ENCODE measurements around the gene PLEKHH2.

Gene PLEKHH2

GRCh38 chr2:43766006-43766405, 128.9 kb downstream of the PLEKHH2 start:
- peaks cover 10 to 27% of the 10 kb centered on the region in 2 donors for H3K27me3 Mint-ChIP-seq
- no peaks in the 10 kb centered on the region for H3K9me3 Mint-ChIP-seq
- H3K27ac Mint-ChIP-seq: no peak overlapping the region
- no peak for ATAC-seq (replicated peaks)
- no peak overlapping the region for H3K4me3 Mint-ChIP-seq
- no peaks in the 10 kb centered on the region for H3K36me3 Mint-ChIP-seq (ENCODE audit: insufficient read depth)
- H3K4me1 Mint-ChIP-seq (ENCODE audit: low read depth in 2 of 2): peaks cover 0 to 2% of the 10 kb centered on the region in 2 donors
- no peak for DNase-seq

GRCh38 chr2:43773876-43774613, 137.0 kb downstream of the PLEKHH2 start, which contains the start of gene DYNC2LI1:
Gene DYNC2LI1, plus strand, starts transcription at chr2:43774039. Its CDS starts 100 bp downstream, at chr2:43774139.
- DNase-seq (peak; percentile 52 to 55 (median 54)), ATAC-seq (replicated peaks) (peak; percentile 99)
- peaks cover 6 to 20% of the 10 kb centered on the region in 2 donors for H3K27me3 Mint-ChIP-seq
- H3K27ac Mint-ChIP-seq: peak within 1 kb of the TSS; percentile 92 to 93
- peak within 1 kb of the TSS; percentile 96 to 99 for H3K4me3 Mint-ChIP-seq
- H3K4me1 Mint-ChIP-seq (ENCODE audit: low read depth in 2 of 2): peaks cover 10 to 11% of the 10 kb centered on the region in 2 donors
- no peaks in the 10 kb centered on the region for H3K36me3 Mint-ChIP-seq (ENCODE audit: insufficient read depth)
- H3K9me3 Mint-ChIP-seq: no peaks in the 10 kb centered on the region

- ATAC-seq (replicated peaks): no peak
- H3K9me3 Mint-ChIP-seq: no peaks in the 10 kb centered on the region
- peaks cover 6 to 15% of the 10 kb centered on the region in 2 donors for H3K27me3 Mint-ChIP-seq
- no peak for DNase-seq
- peak overlapping the region; percentile 92 to 93 for H3K27ac Mint-ChIP-seq
- no peaks in the 10 kb centered on the region for H3K36me3 Mint-ChIP-seq (ENCODE audit: insufficient read depth)
- H3K4me1 Mint-ChIP-seq (ENCODE audit: low read depth in 2 of 2): peaks cover 10 to 11% of the 10 kb centered on the region in 2 donors
- peak overlapping the region; percentile 96 to 99 for H3K4me3 Mint-ChIP-seq
Measured at GRCh38 chr2:43774617-43775016, 137.6 kb downstream of the PLEKHH2 start.

- Mint-ChIP-seq H3K27ac (no peak overlapping the region), H3K27me3 (no peaks in the 10 kb centered on the region), H3K9me3 (no peaks in the 10 kb centered on the region), H3K4me1 (ENCODE audit: low read depth in 2 of 2) (peaks cover 10 to 11% of the 10 kb centered on the region in 2 donors), H3K4me3 (no peak overlapping the region), H3K36me3 (ENCODE audit: insufficient read depth) (no peaks in the 10 kb centered on the region)
- DNase-seq: no peak
- ATAC-seq (replicated peaks): no peak
Measured at GRCh38 chr2:43776324-43776723, 139.3 kb downstream of the PLEKHH2 start.

DNA sequence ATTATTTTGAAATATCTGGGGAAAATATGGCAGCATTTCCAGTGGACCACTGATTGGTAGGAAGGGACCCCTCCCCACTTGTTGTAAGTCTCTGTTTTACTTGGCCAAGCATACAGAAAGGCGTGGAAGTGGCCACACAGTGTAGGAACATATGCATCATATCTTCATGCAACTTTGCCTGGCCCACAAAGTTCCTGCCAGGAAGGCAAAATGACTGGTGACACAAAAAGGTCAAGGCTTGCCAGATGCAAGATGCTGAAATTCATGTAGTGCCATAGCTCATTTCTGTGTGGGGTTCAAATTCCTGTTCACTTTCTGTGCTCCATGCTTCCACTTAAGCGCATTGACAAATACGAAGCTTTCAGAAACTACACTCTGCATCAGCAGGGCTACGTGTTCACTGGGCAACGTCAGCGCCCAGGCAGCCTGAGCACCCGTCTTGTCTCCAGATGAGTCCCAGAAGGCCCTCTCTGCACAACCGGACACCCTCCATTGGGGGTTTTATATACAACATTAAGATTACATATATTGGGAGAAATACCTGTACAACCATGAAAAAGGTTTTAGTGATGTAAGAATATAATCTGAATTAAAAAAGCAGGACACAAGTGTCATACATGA, 140.4 kb downstream of the PLEKHH2 start:
- Mint-ChIP-seq H3K4me1 (ENCODE audit: low read depth in 2 of 2) (peaks cover 10 to 11% of the 10 kb centered on the region in 2 donors), H3K27ac (no peak overlapping the region), H3K4me3 (no peak overlapping the region)

GRCh38 chr2:43778233-43778632, 141.2 kb downstream of the PLEKHH2 start:
- ATAC-seq (replicated peaks) (no peak), DNase-seq (no peak)
- no peak overlapping the region for H3K27ac Mint-ChIP-seq
- no peaks in the 10 kb centered on the region for H3K36me3 Mint-ChIP-seq (ENCODE audit: insufficient read depth)
- no peaks in the 10 kb centered on the region for H3K27me3 Mint-ChIP-seq
- H3K4me1 Mint-ChIP-seq (ENCODE audit: low read depth in 2 of 2): peaks cover 10 to 11% of the 10 kb centered on the region in 2 donors
- H3K4me3 Mint-ChIP-seq: no peak overlapping the region
- no peaks in the 10 kb centered on the region for H3K9me3 Mint-ChIP-seq

More for the DNA sequence above, 140.4 kb downstream of the PLEKHH2 start:
- Mint-ChIP-seq H3K36me3 (ENCODE audit: insufficient read depth) (no peaks in the 10 kb centered on the region), H3K27me3 (no peaks in the 10 kb centered on the region), H3K9me3 (no peaks in the 10 kb centered on the region)
- DNase-seq (no peak), ATAC-seq (replicated peaks) (no peak)

DNA sequence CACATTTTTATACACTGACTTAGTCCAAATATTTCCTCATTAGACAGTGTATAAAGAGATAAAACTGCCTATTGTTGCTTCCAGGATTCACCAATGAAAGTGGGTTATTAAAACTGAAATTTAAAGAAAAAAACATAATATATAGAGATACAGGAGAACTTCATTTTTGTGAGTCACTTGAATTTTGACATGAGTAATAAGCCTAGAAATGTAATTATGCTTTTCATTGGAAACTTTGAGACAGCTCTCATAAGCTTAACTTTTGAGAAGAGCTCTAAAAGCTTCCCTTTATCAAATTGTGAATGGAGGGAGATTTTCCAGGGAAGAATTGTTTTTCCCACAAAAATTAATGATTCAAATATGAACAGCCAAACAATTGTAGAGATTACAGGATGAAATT, 150.8 kb downstream of the PLEKHH2 start:
- H3K27ac Mint-ChIP-seq: no peak overlapping the region
- H3K36me3 Mint-ChIP-seq (ENCODE audit: insufficient read depth): no peaks in the 10 kb centered on the region
- ATAC-seq (replicated peaks): no peak
- no peak overlapping the region for H3K4me3 Mint-ChIP-seq
- no peaks in the 10 kb centered on the region for H3K9me3 Mint-ChIP-seq
- no peaks in the 10 kb centered on the region for H3K4me1 Mint-ChIP-seq (ENCODE audit: low read depth in 2 of 2)
- DNase-seq: no peak
- no peaks in the 10 kb centered on the region for H3K27me3 Mint-ChIP-seq

- H3K36me3 Mint-ChIP-seq (ENCODE audit: insufficient read depth): no peaks in the 10 kb centered on the region
- no peak overlapping the region for H3K4me3 Mint-ChIP-seq
- H3K4me1 Mint-ChIP-seq (ENCODE audit: low read depth in 2 of 2): no peaks in the 10 kb centered on the region
- no peaks in the 10 kb centered on the region for H3K9me3 Mint-ChIP-seq
- H3K27ac Mint-ChIP-seq: no peak overlapping the region
- no peak for ATAC-seq (replicated peaks)
- no peaks in the 10 kb centered on the region for H3K27me3 Mint-ChIP-seq
- no peak for DNase-seq
Measured at GRCh38 chr2:43788646-43789045, 151.6 kb downstream of the PLEKHH2 start.

GRCh38 chr2:43790147-43790546, 153.1 kb downstream of the PLEKHH2 start:
- no peak overlapping the region for H3K4me3 Mint-ChIP-seq
- ATAC-seq (replicated peaks) (no peak), DNase-seq (no peak)
- H3K36me3 Mint-ChIP-seq (ENCODE audit: insufficient read depth): peaks cover 3% of the 10 kb centered on the region
- H3K27me3 Mint-ChIP-seq: no peaks in the 10 kb centered on the region
- H3K9me3 Mint-ChIP-seq: no peaks in the 10 kb centered on the region
- no peaks in the 10 kb centered on the region for H3K4me1 Mint-ChIP-seq (ENCODE audit: low read depth in 2 of 2)
- H3K27ac Mint-ChIP-seq: no peak overlapping the region

DNA sequence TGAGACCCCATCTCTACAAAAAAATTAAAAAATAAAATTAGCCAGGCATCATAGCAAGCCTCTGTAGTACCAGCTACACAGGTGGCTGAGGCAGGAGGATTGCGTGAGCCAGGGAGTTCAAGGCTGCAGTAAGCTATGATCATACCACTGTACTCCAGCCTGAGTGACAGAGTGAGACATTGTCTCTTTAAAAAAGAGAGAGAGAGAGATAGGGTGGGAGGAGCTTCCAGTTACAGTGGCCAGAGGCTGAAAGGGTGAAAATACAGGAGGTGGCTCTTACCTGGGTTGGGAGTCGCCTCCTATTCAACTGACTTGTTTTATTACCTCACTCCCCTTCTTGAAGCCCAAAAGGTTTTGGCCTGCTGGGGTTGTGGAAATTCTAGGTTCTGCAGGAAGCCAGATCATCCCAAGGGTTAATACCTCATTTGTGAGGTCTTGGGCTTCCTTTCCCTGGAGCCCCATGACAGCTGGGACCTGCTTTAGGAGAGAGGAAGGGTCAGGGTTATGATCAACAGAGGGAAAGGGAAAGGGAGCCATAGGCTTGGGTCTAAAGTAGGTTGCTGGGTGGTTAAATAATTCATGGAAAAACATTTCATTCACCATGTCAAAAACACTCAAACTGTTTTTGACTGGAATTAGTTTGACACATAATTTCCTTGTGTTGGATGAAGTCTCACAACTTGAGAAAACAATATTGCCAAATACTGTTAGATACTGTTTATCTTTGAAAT, 154.1 kb downstream of the PLEKHH2 start:
- no peak overlapping the region for H3K4me3 Mint-ChIP-seq
- no peak for DNase-seq
- peaks cover 6% of the 10 kb centered on the region for H3K36me3 Mint-ChIP-seq (ENCODE audit: insufficient read depth)
- H3K27me3 Mint-ChIP-seq: no peaks in the 10 kb centered on the region
- no peaks in the 10 kb centered on the region for H3K9me3 Mint-ChIP-seq
- no peak overlapping the region for H3K27ac Mint-ChIP-seq
- H3K4me1 Mint-ChIP-seq (ENCODE audit: low read depth in 2 of 2): no peaks in the 10 kb centered on the region
- ATAC-seq (replicated peaks): no peak

DNA sequence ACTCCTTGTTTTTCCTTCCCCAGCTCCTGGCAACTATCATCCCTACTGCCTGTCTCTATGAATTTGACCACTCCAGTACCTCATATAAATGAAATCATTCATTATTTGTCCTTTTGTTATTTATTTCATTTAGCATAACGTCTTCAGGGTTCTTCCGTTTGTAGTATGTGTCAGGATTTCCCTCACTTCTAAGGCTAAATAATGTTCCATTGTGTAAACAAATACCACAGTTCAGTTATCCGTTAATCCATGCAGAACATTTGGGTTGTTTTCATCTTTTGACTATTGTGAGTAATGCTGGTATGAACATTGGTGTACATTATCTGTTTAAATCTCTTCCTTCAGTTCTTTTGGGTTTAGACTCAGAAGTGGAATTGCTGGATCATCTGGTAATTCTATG, 155.6 kb downstream of the PLEKHH2 start:
- Mint-ChIP-seq H3K27ac (no peak overlapping the region), H3K4me3 (no peak overlapping the region), H3K36me3 (ENCODE audit: insufficient read depth) (peaks cover 6% of the 10 kb centered on the region), H3K27me3 (no peaks in the 10 kb centered on the region), H3K4me1 (ENCODE audit: low read depth in 2 of 2) (no peaks in the 10 kb centered on the region), H3K9me3 (no peaks in the 10 kb centered on the region)
- no peak for ATAC-seq (replicated peaks)
- DNase-seq: no peak

- ATAC-seq (replicated peaks) (no peak), DNase-seq (no peak)
- H3K9me3 Mint-ChIP-seq: no peaks in the 10 kb centered on the region
- H3K36me3 Mint-ChIP-seq (ENCODE audit: insufficient read depth): peaks cover 6% of the 10 kb centered on the region
- no peaks in the 10 kb centered on the region for H3K27me3 Mint-ChIP-seq
- H3K4me1 Mint-ChIP-seq (ENCODE audit: low read depth in 2 of 2): no peaks in the 10 kb centered on the region
- H3K27ac Mint-ChIP-seq: no peak overlapping the region
- H3K4me3 Mint-ChIP-seq: no peak overlapping the region
Measured at GRCh38 chr2:43794956-43795355, 157.9 kb downstream of the PLEKHH2 start.

GRCh38 chr2:43796206-43796605, 159.1 kb downstream of the PLEKHH2 start:
- DNase-seq (no peak), ATAC-seq (replicated peaks) (no peak)
- no peak overlapping the region for H3K27ac Mint-ChIP-seq
- no peaks in the 10 kb centered on the region for H3K27me3 Mint-ChIP-seq
- H3K4me3 Mint-ChIP-seq: no peak overlapping the region
- no peaks in the 10 kb centered on the region for H3K9me3 Mint-ChIP-seq
- H3K4me1 Mint-ChIP-seq (ENCODE audit: low read depth in 2 of 2): no peaks in the 10 kb centered on the region
- peaks cover 6% of the 10 kb centered on the region for H3K36me3 Mint-ChIP-seq (ENCODE audit: insufficient read depth)
